ENCODE measurements around the gene GNG8. TPM values are rescaled to one million over a fixed set of nuclear protein-coding genes. Genes with fewer than 3 reads are reported as not detected.

Gene GNG8
- total and polyA plus RNA-seq, 4 experiments from 2014 or later = not detected

GRCh38 chr19:46614114-46614722 lies 21.8 kb downstream of the GNG8 start:
- Histone ChIP-seq H3K27me3 (ENCODE audit: insufficient read depth, low read length) (no peaks in the 10 kb centered on the region), H3K27ac (ENCODE audit: low read depth, low read length) (no peak overlapping the region), H3K36me3 (ENCODE audit: insufficient read depth, low read length) (peaks cover 9% of the 10 kb centered on the region), H3K9me3 (ENCODE audit: control insufficient read depth in 1 of 2, low read length in 2 of 2) (no peaks in the 10 kb centered on the region), H3K4me3 (ENCODE audit: low read length in 2 of 2) (no peak overlapping the region), H3K4me1 (ENCODE audit: insufficient read depth, low read length) (peaks cover 80% of the 10 kb centered on the region)
- ChIA-PET CTCF (ENCODE audit: partially characterized antibody) (interaction anchor here (0.7 to 11.6 kb wide), 20 partner anchors 12 to 500 kb away, joined by 3 to 188 read pairs (median 5); partner anchors contain the start of genes CALM3, DACT3, GNG8 and ZC3H4), POLR2A (ENCODE audit: partially characterized antibody) (interaction anchor here (0.8 to 12.4 kb wide), 4 partner anchors 13 to 47 kb away, joined by 3 to 301 read pairs (median 24); partner anchors contain the start of genes CALM3 and DACT3)
- intact Hi-C loops (cut with micrococcal nuclease) = loop anchor here (1.0 to 5.0 kb wide), 3 partner anchors 48 to 133 kb away; partner anchors contain the start of genes FKRP, PRKD2 and STRN4
- no peaks in the 10 kb centered on the region for H3K27me3 Mint-ChIP-seq
- H3K9me3 Mint-ChIP-seq = peaks cover 0 to 2% (median 0%) of the 10 kb centered on the region in 8 donors
- peaks cover 45 to 75% (median 60%) of the 10 kb centered on the region in 4 donors for H3K4me1 Mint-ChIP-seq
- peak overlapping the region; percentile 76 to 93 (median 83) for H3K27ac Mint-ChIP-seq
- H3K4me3 Mint-ChIP-seq = peak overlapping the region in 7 of 8 donors; percentile 36 to 75 (median 52)
- H3K36me3 Mint-ChIP-seq = peaks cover 15 to 20% of the 10 kb centered on the region in 2 donors
- DNase-seq = peak; percentile 70 to 75 (median 71)

GRCh38 chr19:46613525-46613924 lies 22.5 kb downstream of the GNG8 start:
- peaks cover 0 to 2% (median 0%) of the 10 kb centered on the region in 8 donors for H3K9me3 Mint-ChIP-seq
- no peaks in the 10 kb centered on the region for H3K27me3 Mint-ChIP-seq
- H3K9me3 ChIP-seq (ENCODE audit: control insufficient read depth in 1 of 2, low read length in 2 of 2) = no peaks in the 10 kb centered on the region
- peak overlapping the region; percentile 53 to 93 (median 83) for H3K27ac Mint-ChIP-seq
- no peak overlapping the region for H3K4me3 ChIP-seq (ENCODE audit: low read length in 2 of 2)
- ChIA-PET CTCF (ENCODE audit: partially characterized antibody) (interaction anchor here (0.7 to 11.6 kb wide), 20 partner anchors 8 to 500 kb away, joined by 3 to 188 read pairs (median 5); partner anchors contain the start of genes CALM3, DACT3 and ZC3H4), POLR2A (ENCODE audit: partially characterized antibody) (interaction anchor here (1.7 to 12.4 kb wide), 3 partner anchors 13 to 48 kb away, joined by 4 to 301 read pairs (median 43); partner anchors contain the start of genes CALM3 and DACT3)
- peaks cover 22 to 26% of the 10 kb centered on the region in 2 donors for H3K36me3 Mint-ChIP-seq
- peaks cover 16% of the 10 kb centered on the region for H3K36me3 ChIP-seq (ENCODE audit: insufficient read depth, low read length)
- no peak overlapping the region for H3K27ac ChIP-seq (ENCODE audit: low read depth, low read length)
- peaks cover 77% of the 10 kb centered on the region for H3K4me1 ChIP-seq (ENCODE audit: insufficient read depth, low read length)
- peaks cover 39 to 74% (median 59%) of the 10 kb centered on the region in 4 donors for H3K4me1 Mint-ChIP-seq
- H3K4me3 Mint-ChIP-seq = peak overlapping the region in 1 of 8 donors; percentile 31
- intact Hi-C loops (cut with micrococcal nuclease) = loop anchor here (5.0 kb wide), 2 partner anchors 104 to 134 kb away; partner anchors contain the start of genes FKRP, PRKD2 and STRN4
- H3K27me3 ChIP-seq (ENCODE audit: insufficient read depth, low read length) = no peaks in the 10 kb centered on the region
- peak in 1 of 5 donors; percentile 29 for DNase-seq

- Mint-ChIP-seq H3K27ac (peak overlapping the region; percentile 83 to 96 (median 96)), H3K36me3 (peaks cover 29 to 41% of the 10 kb centered on the region in 2 donors), H3K27me3 (no peaks in the 10 kb centered on the region), H3K9me3 (peaks cover 0 to 2% (median 0%) of the 10 kb centered on the region in 8 donors), H3K4me3 (peak overlapping the region; percentile 54 to 85 (median 76)), H3K4me1 (peaks cover 39 to 77% (median 58%) of the 10 kb centered on the region in 4 donors)
- POLR2A ChIA-PET (ENCODE audit: partially characterized antibody) = interaction anchor here (0.7 to 12.4 kb wide), 16 partner anchors 11 to 502 kb away, joined by 3 to 301 read pairs (median 5); partner anchors contain the start of genes CALM3, DACT3 and ZC3H4
- Histone ChIP-seq H3K4me3 (ENCODE audit: low read length in 2 of 2) (peak overlapping the region; percentile 0 to 34), H3K4me1 (ENCODE audit: insufficient read depth, low read length) (peaks cover 65% of the 10 kb centered on the region), H3K27me3 (ENCODE audit: insufficient read depth, low read length) (no peaks in the 10 kb centered on the region), H3K9me3 (ENCODE audit: control insufficient read depth in 1 of 2, low read length in 2 of 2) (no peaks in the 10 kb centered on the region), H3K27ac (ENCODE audit: low read depth, low read length) (peak overlapping the region; percentile 55), H3K36me3 (ENCODE audit: insufficient read depth, low read length) (peaks cover 34% of the 10 kb centered on the region)
- intact Hi-C loops (cut with micrococcal nuclease) = loop anchor here (1.0 to 5.0 kb wide), 4 partner anchors 10 to 136 kb away; partner anchors contain the start of genes CALM3, FKRP, PRKD2 and STRN4
- peak in 1 of 5 donors; percentile 23 for DNase-seq
- CTCF ChIA-PET (ENCODE audit: partially characterized antibody) = interaction anchor here (0.6 to 11.6 kb wide), 17 partner anchors 10 to 872 kb away, joined by 3 to 188 read pairs (median 4); partner anchors contain the start of genes CALM3, DACT3 and PTGIR
Observed at GRCh38 chr19:46611776-46612175, 24.2 kb downstream of the GNG8 start.

GRCh38 chr19:46610851-46611770 lies 24.9 kb downstream of the GNG8 start:
- peaks cover 59% of the 10 kb centered on the region for H3K4me1 ChIP-seq (ENCODE audit: insufficient read depth, low read length)
- peaks cover 0 to 2% (median 0%) of the 10 kb centered on the region in 8 donors for H3K9me3 Mint-ChIP-seq
- DNase-seq = peak; percentile 36 to 52 (median 41)
- no peaks in the 10 kb centered on the region for H3K27me3 ChIP-seq (ENCODE audit: insufficient read depth, low read length)
- peak overlapping the region; percentile 0 to 34 for H3K4me3 ChIP-seq (ENCODE audit: low read length in 2 of 2)
- H3K4me1 Mint-ChIP-seq = peaks cover 39 to 76% (median 58%) of the 10 kb centered on the region in 4 donors
- no peaks in the 10 kb centered on the region for H3K27me3 Mint-ChIP-seq
- H3K27ac Mint-ChIP-seq = peak overlapping the region; percentile 83 to 96 (median 96)
- peaks cover 41% of the 10 kb centered on the region for H3K36me3 ChIP-seq (ENCODE audit: insufficient read depth, low read length)
- CTCF ChIA-PET (ENCODE audit: partially characterized antibody) = interaction anchor here (0.5 to 11.6 kb wide), 10 partner anchors 11 to 351 kb away, joined by 3 to 188 read pairs (median 7); partner anchors contain the start of genes CALM3 and DACT3
- intact Hi-C loops (cut with micrococcal nuclease) = loop anchor here (1.0 to 5.0 kb wide), 3 partner anchors 10 to 136 kb away; partner anchors contain the start of genes CALM3, FKRP, PRKD2 and STRN4
- H3K4me3 Mint-ChIP-seq = peak overlapping the region; percentile 68 to 85 (median 73)
- POLR2A ChIA-PET (ENCODE audit: partially characterized antibody) = interaction anchor here (0.7 to 12.4 kb wide), 15 partner anchors 10 to 502 kb away, joined by 3 to 301 read pairs (median 5); partner anchors contain the start of genes CALM3, DACT3 and ZC3H4
- H3K9me3 ChIP-seq (ENCODE audit: control insufficient read depth in 1 of 2, low read length in 2 of 2) = no peaks in the 10 kb centered on the region
- peak overlapping the region; percentile 55 for H3K27ac ChIP-seq (ENCODE audit: low read depth, low read length)
- H3K36me3 Mint-ChIP-seq = peaks cover 35 to 48% of the 10 kb centered on the region in 2 donors

- Histone ChIP-seq H3K36me3 (ENCODE audit: insufficient read depth, low read length) (peaks cover 47% of the 10 kb centered on the region), H3K9me3 (ENCODE audit: control insufficient read depth in 1 of 2, low read length in 2 of 2) (no peaks in the 10 kb centered on the region), H3K4me1 (ENCODE audit: insufficient read depth, low read length) (peaks cover 54% of the 10 kb centered on the region), H3K27me3 (ENCODE audit: insufficient read depth, low read length) (no peaks in the 10 kb centered on the region), H3K27ac (ENCODE audit: low read depth, low read length) (peak overlapping the region; percentile 55), H3K4me3 (ENCODE audit: low read length in 2 of 2) (no peak overlapping the region)
- ChIA-PET POLR2A (ENCODE audit: partially characterized antibody) (interaction anchor here (1.1 to 12.4 kb wide), 5 partner anchors 9 to 104 kb away, joined by 4 to 301 read pairs (median 19); partner anchors contain the start of genes CALM3 and DACT3), CTCF (ENCODE audit: partially characterized antibody) (interaction anchor here (2.0 to 11.6 kb wide), 4 partner anchors 10 to 103 kb away, joined by 6 to 188 read pairs (median 44); partner anchors contain the start of genes CALM3 and DACT3)
- H3K9me3 Mint-ChIP-seq = peaks cover 0 to 2% (median 0%) of the 10 kb centered on the region in 8 donors
- H3K27me3 Mint-ChIP-seq = no peaks in the 10 kb centered on the region
- H3K27ac Mint-ChIP-seq = peak overlapping the region; percentile 83 to 96 (median 96)
- H3K36me3 Mint-ChIP-seq = peaks cover 35 to 52% of the 10 kb centered on the region in 2 donors
- DNase-seq = no peak
- H3K4me3 Mint-ChIP-seq = peak overlapping the region in 6 of 8 donors; percentile 35 to 85 (median 73)
- intact Hi-C loops (cut with micrococcal nuclease) = loop anchor here (5.0 kb wide), 2 partner anchors 107 to 137 kb away; partner anchors contain the start of genes FKRP, PRKD2 and STRN4
- peaks cover 39 to 78% (median 58%) of the 10 kb centered on the region in 4 donors for H3K4me1 Mint-ChIP-seq
Observed at GRCh38 chr19:46610413-46610775, 25.6 kb downstream of the GNG8 start.

All from CD4-positive, alpha-beta memory T cell (primary cell).